Kidney (tissue), 14 donors: ENCODE data around the gene SMOC1. TPM values are rescaled to one million over a fixed set of nuclear protein-coding genes. Genes with fewer than 3 reads are reported as not detected.

ENCODE experiments used
- DNase-seq, 5 donors: peaks; one replicate each; pipeline ENCODE4 v3.0.0-alpha.2; 2013 to 2020
- FAIRE-seq: peaks from 2 replicates; lab custom pipeline; 2012; peaks lifted over from hg19 to GRCh38; lab: Jason Lieb, UNC
- H3K27ac ChIP-seq, 2 donors: one replicate each; pipeline ENCODE4 v1.7.0; 2013; ENCODE audit warnings: low read depth in 2 of 2, low read length in 2 of 2, inconsistent platforms in 1 of 2
- H3K27me3 ChIP-seq: one replicate; pipeline ENCODE4 v1.7.1; 2013; ENCODE audit warnings: low read length, inconsistent platforms; ENCODE audit not compliant: control insufficient read depth, insufficient read depth
- H3K36me3 ChIP-seq, 3 donors: one replicate each; pipeline versions ENCODE4 v1.7.0 to v1.7.1; 2013; ENCODE audit warnings: low read length in 3 of 3, control low read depth in 1 of 3, inconsistent platforms in 1 of 3; ENCODE audit not compliant: insufficient read depth in 3 of 3, control insufficient read depth in 2 of 3
- H3K4me1 ChIP-seq, 3 donors: one replicate each; pipeline versions ENCODE4 v1.7.0 to v1.7.1; 2013; ENCODE audit warnings: low read length in 3 of 3, inconsistent platforms in 1 of 3, low read depth in 1 of 3; ENCODE audit not compliant: control insufficient read depth in 2 of 3, insufficient read depth in 2 of 3
- H3K4me3 ChIP-seq, 3 donors: one replicate each; pipeline versions ENCODE4 v1.7.0 to v1.8.1; 2013; ENCODE audit warnings: low read length in 3 of 3, control low read depth in 1 of 3, inconsistent platforms in 1 of 3
- H3K9ac ChIP-seq, 3 donors: one replicate each; pipeline versions ENCODE4 v1.7.0 to v1.7.1; 2013; ENCODE audit warnings: low read length in 3 of 3, control low read depth in 1 of 3, inconsistent platforms in 1 of 3
- H3K9me3 ChIP-seq, 3 donors: one replicate each; pipeline versions ENCODE4 v1.7.0 to v1.7.1; 2013; ENCODE audit warnings: low read length in 3 of 3, control low read depth in 1 of 3, inconsistent platforms in 1 of 3; ENCODE audit not compliant: control insufficient read depth in 2 of 3, insufficient read depth in 1 of 3
- CTCF ChIP-seq: IDR thresholded peaks from 3 replicates; pipeline ENCODE4 v1.5.1; 2012; ENCODE audit warnings: mild to moderate bottlenecking, moderate library complexity, borderline replicate concordance; ENCODE audit not compliant: insufficient read depth; ENCODE audit errors: extremely low read depth
- intact Hi-C: fragments of 100-400 bp; cut with DNase I; formaldehyde crosslinking; loops from one replicate; pipeline ENCODE4 v1.11.1; 2022
- polyA plus RNA-seq: library from polyadenylated mRNA; stranded (reverse); fragments of 350-450 nt; fragmentation: Illumina TruSeq; extraction: RNeasy Lipid Tissue Mini Kit (QIAGEN cat#74804); gene quantifications from one replicate; pipeline ENCODE4 v1.2.3, GENCODE V29; 2014; ENCODE audit warnings: low read depth, low replicate concordance; ENCODE audit not compliant: insufficient read depth
- total RNA-seq: library from RNA; stranded (reverse); fragmentation: NEBNext Ultra II Directional; extraction: Animal tissue kit (Norgen Biotek cat#: 25700); gene quantifications from one replicate; pipeline ENCODE4 v1.2.1, GENCODE V29; 2021
- donor health status: control.
- donor health status: control.
- donor health status: control.
- donor health status: control.
- donor health status: control.
- donor health status: DM: yes; HTN: yes; CAD: no.
- donor health status: Normal renal cell carcinoma (clear cell type).

SMOC1 gene
- total and polyA plus RNA-seq, 2 donors from 2014 or later = 1.2 to 2.8 TPM

- Histone ChIP-seq H3K27ac (no peak overlapping the region), H3K4me3 (no peak overlapping the region), H3K9ac (no peak overlapping the region), H3K9me3 (no peaks in the 10 kb centered on the region), H3K36me3 (no peaks in the 10 kb centered on the region), H3K4me1 (no peaks in the 10 kb centered on the region), H3K27me3 (no peaks in the 10 kb centered on the region)
- no peak for TF ChIP-seq CTCF
- intact Hi-C loops = no loop called here
- DNase-seq (no peak), FAIRE-seq (no peak)
Observed at GRCh38 chr14:70077720-70078119, 198.5 kb downstream of the SMOC1 start.

- H3K9me3 ChIP-seq = no peaks in the 10 kb centered on the region
- H3K36me3 ChIP-seq = no peaks in the 10 kb centered on the region
- TF ChIP-seq CTCF = no peak
- no peak overlapping the region for H3K27ac ChIP-seq
- no peaks in the 10 kb centered on the region for H3K27me3 ChIP-seq
- H3K4me3 ChIP-seq = no peak overlapping the region
- intact Hi-C loops = no loop called here
- no peak for FAIRE-seq
- H3K9ac ChIP-seq = no peak overlapping the region
- H3K4me1 ChIP-seq = no peaks in the 10 kb centered on the region
- DNase-seq = no peak
Observed at GRCh38 chr14:70078329-70078728, 199.1 kb downstream of the SMOC1 start.

GRCh38 chr14:70080076-70080475, 200.9 kb downstream of the SMOC1 start:
- Histone ChIP-seq H3K4me3 (no peak overlapping the region), H3K9me3 (no peaks in the 10 kb centered on the region), H3K4me1 (no peaks in the 10 kb centered on the region), H3K27me3 (no peaks in the 10 kb centered on the region), H3K9ac (no peak overlapping the region), H3K27ac (no peak overlapping the region), H3K36me3 (no peaks in the 10 kb centered on the region)
- FAIRE-seq (no peak), DNase-seq (no peak)
- TF ChIP-seq CTCF = no peak
- intact Hi-C loops = no loop called here

Other genes with a start within 250 kb of the SMOC1 start
- gene SRSF5, start 112.3 kb upstream of the SMOC1 start, total RNA-seq = 340 TPM
- 207 TPM for gene SRSF5, start 112.3 kb upstream of the SMOC1 start, polyA plus RNA-seq
- not detected for gene SLC10A1, start 82.2 kb upstream of the SMOC1 start, total RNA-seq
- gene SLC10A1, start 82.2 kb upstream of the SMOC1 start, polyA plus RNA-seq = not detected